ENCODE data around the gene ACSF3.

- TF ChIP-seq CTCF (IDR thresholded peaks at IDR 0.05) (no peak), POLR2A (IDR thresholded peaks at IDR 0.05) (no peak)
Observed at GRCh38 chr16:89199241-89200123, 105.8 kb downstream of the ACSF3 start.

Data from testis (tissue), 2 donors.